ENCODE results near the gene TBL1XR1. TPM values are rescaled to one million over a fixed set of nuclear protein-coding genes. Genes with fewer than 3 reads are reported as not detected.

Gene TBL1XR1
- total and polyA plus RNA-seq, 2 of the 4 experiments (the other 2 are of a cell fraction), result 25.2 to 170 TPM

DNA sequence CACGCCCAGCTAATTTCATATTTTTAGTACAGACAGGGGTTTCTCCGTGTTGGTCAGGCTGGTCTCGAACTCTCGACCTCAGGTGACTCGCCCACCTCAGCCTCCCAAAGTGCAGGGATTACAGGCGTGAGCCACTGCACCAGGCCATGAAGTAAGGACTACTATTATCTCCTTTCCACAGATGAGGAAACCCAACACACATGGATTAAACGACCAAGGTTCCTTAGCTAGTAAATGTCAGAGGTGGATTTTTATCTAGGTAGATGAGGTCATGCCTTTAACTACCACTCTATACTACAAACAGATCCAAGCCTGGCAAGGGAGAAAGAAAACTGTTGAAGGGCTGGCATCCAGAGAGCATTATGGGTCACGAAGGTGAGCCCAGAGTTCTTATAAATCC lies 15.5 kb upstream of the TBL1XR1 start:
- H2AK9ac ChIP-seq (replicated peaks; ENCODE audit: low read depth, low read length, poor library complexity), result no peak overlapping the region
- DNase-seq (no peak), ATAC-seq (ENCODE audit: low read depth) (no peak)
- POLR2A ChIA-PET (ENCODE audit: unreplicated experiment), result no interaction called here
- WGBS, 2 experiments (ENCODE audit: extremely low coverage in 2 of 2, insufficient read length in 1 of 2), result no CpG with 5 or more reads among the region's 8 CpGs
- dilution Hi-C loops (cut with HindIII; ENCODE audit: low sequenced_read_pairs, unreplicated experiment), result no loop called here
- no peak overlapping the region for H3K14ac ChIP-seq (replicated peaks; ENCODE audit: low read depth, low read length)
- H2BK5ac ChIP-seq (ENCODE audit: low read depth, low read length, poor library complexity, severe bottlenecking), result no peak overlapping the region
- no peak overlapping the region for H4K8ac ChIP-seq (ENCODE audit: low read depth in 2 of 2, low read length in 2 of 2)
- no peak overlapping the region for H3K4me3 ChIP-seq (ENCODE audit: insufficient read depth, low read depth, low read length)
- no peaks in the 10 kb centered on the region for H3K9me3 ChIP-seq (ENCODE audit: control insufficient read depth, insufficient read depth, low read length)
- CTCF ChIA-PET, result no interaction called here
- no peak overlapping the region for H2AFZ ChIP-seq (replicated peaks; ENCODE audit: low read length, poor library complexity)
- H3K79me1 ChIP-seq (ENCODE audit: low read depth in 1 of 2, low read length in 2 of 2), result no peaks in the 10 kb centered on the region
- intact Hi-C loops (cut with micrococcal nuclease), result loop anchor here (5.0 kb wide), 1 partner anchor 1000 kb away; no protein-coding TSS in a partner anchor
- no peak overlapping the region for H4K91ac ChIP-seq (ENCODE audit: insufficient read depth, low read depth, low read length)
- H3K4me1 ChIP-seq (ENCODE audit: control insufficient read depth, insufficient read depth, low read length), result no peaks in the 10 kb centered on the region
- no peak overlapping the region for H3K4me2 ChIP-seq (ENCODE audit: low read depth, low read length)
- no peak overlapping the region for H2BK15ac ChIP-seq (ENCODE audit: low read depth, low read length)
- no peak overlapping the region for H3K9ac ChIP-seq (ENCODE audit: low read depth, low read length)
- no peak overlapping the region for H3K27ac ChIP-seq (ENCODE audit: insufficient read depth, low read length)
- in situ Hi-C loops (cut with MboI; ENCODE audit: low sequenced_read_pairs), result no loop called here
- no peak overlapping the region for H2BK120ac ChIP-seq (ENCODE audit: low read depth, low read length)
- H2BK20ac ChIP-seq (ENCODE audit: low read depth, low read length), result no peak overlapping the region
- TF ChIP-seq RCOR1 (IDR thresholded peaks at IDR 0.05; ENCODE audit: insufficient replicate concordance, low read length), result no peak
- no peak for TF ChIP-seq MXI1 (IDR thresholded peaks at IDR 0.05; ENCODE audit: borderline replicate concordance, low read depth, low read length)
- TF ChIP-seq, protein P1, sequence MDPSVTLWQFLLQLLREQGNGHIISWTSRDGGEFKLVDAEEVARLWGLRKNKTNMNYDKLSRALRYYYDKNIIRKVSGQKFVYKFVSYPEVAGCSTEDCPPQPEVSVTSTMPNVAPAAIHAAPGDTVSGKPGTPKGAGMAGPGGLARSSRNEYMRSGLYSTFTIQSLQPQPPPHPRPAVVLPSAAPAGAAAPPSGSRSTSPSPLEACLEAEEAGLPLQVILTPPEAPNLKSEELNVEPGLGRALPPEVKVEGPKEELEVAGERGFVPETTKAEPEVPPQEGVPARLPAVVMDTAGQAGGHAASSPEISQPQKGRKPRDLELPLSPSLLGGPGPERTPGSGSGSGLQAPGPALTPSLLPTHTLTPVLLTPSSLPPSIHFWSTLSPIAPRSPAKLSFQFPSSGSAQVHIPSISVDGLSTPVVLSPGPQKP (IDR thresholded peaks at IDR 0.05; ENCODE audit: borderline replicate concordance, low read depth, low read length), result no peak
- TF ChIP-seq BHLHE40 (IDR thresholded peaks at IDR 0.05; ENCODE audit: low read depth, low read length), result no peak
- TF ChIP-seq CHD1 (IDR thresholded peaks at IDR 0.05; ENCODE audit: low read depth, low read length), result no peak
- TF ChIP-seq RFX5 (IDR thresholded peaks at IDR 0.05; ENCODE audit: low read depth, low read length), result no peak
- TF ChIP-seq NFE2L2 (IDR thresholded peaks at IDR 0.05; ENCODE audit: low read depth, low read length), result no peak
- TF ChIP-seq POLR2A (IDR thresholded peaks at IDR 0.05; ENCODE audit: low read depth, low read length), result no peak
- TF ChIP-seq MAFK (IDR thresholded peaks at IDR 0.05; ENCODE audit: low read depth, low read length), result no peak
- no peak for TF ChIP-seq MAZ (IDR thresholded peaks at IDR 0.05; ENCODE audit: borderline replicate concordance, low read depth, low read length)
- no peak for TF ChIP-seq SMC3 (IDR thresholded peaks at IDR 0.05; ENCODE audit: low read depth, low read length)
- TF ChIP-seq RAD21 (IDR thresholded peaks at IDR 0.05; ENCODE audit: low read length), result no peak
- no peaks in the 10 kb centered on the region for H3K27me3 ChIP-seq (ENCODE audit: control insufficient read depth, insufficient read depth, low read length)
- no peak overlapping the region for H2AK5ac ChIP-seq (ENCODE audit: low read depth, low read length)
- H3K36me3 ChIP-seq (ENCODE audit: control insufficient read depth, insufficient read depth, low read length), result no peaks in the 10 kb centered on the region
- BruUV-seq (replicated peaks), result no TSS peak
- no peaks in the 10 kb centered on the region for H4K20me1 ChIP-seq (ENCODE audit: insufficient read depth, low read length)
- no peak overlapping the region for H3K23ac ChIP-seq (ENCODE audit: low read depth, low read length)
- no peak overlapping the region for H3K4ac ChIP-seq (ENCODE audit: low read depth, low read length)
- no peaks in the 10 kb centered on the region for H3K9me1 ChIP-seq (ENCODE audit: insufficient read depth, low read length)
- no peak overlapping the region for H4K5ac ChIP-seq (ENCODE audit: low read depth, low read length)
- no peak overlapping the region for H3K56ac ChIP-seq (ENCODE audit: extremely low read depth, insufficient read depth, low read length)
- H3K18ac ChIP-seq (ENCODE audit: low read depth, low read length), result no peak overlapping the region

All from IMR-90 (cell line).